ENCODE data around the gene OPA1. TPM values are rescaled to one million over a fixed set of nuclear protein-coding genes. Genes with fewer than 3 reads are reported as not detected.

Gene OPA1
- total and polyA plus RNA-seq, 4 donors, result 13.2 to 54.5 (median 33.4) TPM

GRCh38 chr3:193720169-193720568 is 127.2 kb downstream of the OPA1 start:
- Histone ChIP-seq H3K27me3 (ENCODE audit: control insufficient read depth in 4 of 4, insufficient read depth in 4 of 4, low read length in 3 of 4) (no peaks in the 10 kb centered on the region), H3K9ac (ENCODE audit: low read depth in 1 of 2, low read length in 2 of 2) (no peak overlapping the region), H3K4me3 (ENCODE audit: low read depth in 1 of 3, low read length in 3 of 3) (no peak overlapping the region), H3K36me3 (ENCODE audit: control insufficient read depth in 4 of 4, insufficient read depth in 3 of 4, low read depth in 1 of 4, low read length in 3 of 4) (no peaks in the 10 kb centered on the region), H3K4me1 (ENCODE audit: control insufficient read depth in 4 of 4, insufficient read depth in 4 of 4, low read length in 3 of 4) (no peaks in the 10 kb centered on the region), H3K27ac (ENCODE audit: low read depth in 1 of 2, low read length in 2 of 2) (no peak overlapping the region), H3K9me3 (ENCODE audit: control insufficient read depth in 4 of 4, low read length in 3 of 4) (no peaks in the 10 kb centered on the region)
- DNase-seq (ENCODE audit: low spot score), result no peak
- 95% methylated on average over 3 of the region's 3 CpGs for WGBS
- TF ChIP-seq REST (IDR thresholded peaks at IDR 0.05) (no peak), GABPA (IDR thresholded peaks at IDR 0.05 in 1 of 2, conservative IDR thresholded peaks at IDR 0.05 in 1 of 2) (no peak), TAF1 (conservative IDR thresholded peaks at IDR 0.05) (no peak), CTCF (IDR thresholded peaks at IDR 0.05; ENCODE audit: low read depth, low read length, missing input control) (no peak), RXRA (IDR thresholded peaks at IDR 0.05) (no peak)

GRCh38 chr3:193722566-193722965 is 129.6 kb downstream of the OPA1 start:
- 90% methylated on average over 3 of the region's 3 CpGs for WGBS

GRCh38 chr3:193727089-193727488 is 134.1 kb downstream of the OPA1 start:
- H3K27ac ChIP-seq (ENCODE audit: low read depth in 1 of 2, low read length in 2 of 2), result no peak overlapping the region
- TF ChIP-seq RXRA (IDR thresholded peaks at IDR 0.05), result no peak
- TF ChIP-seq REST (IDR thresholded peaks at IDR 0.05), result no peak
- no peak for TF ChIP-seq NR2F2 (IDR thresholded peaks at IDR 0.05)
- no peak for TF ChIP-seq CTCF (IDR thresholded peaks at IDR 0.05; ENCODE audit: low read depth, low read length, missing input control)
- TF ChIP-seq HNF4G (IDR thresholded peaks at IDR 0.05), result no peak
- H3K27me3 ChIP-seq (ENCODE audit: control insufficient read depth in 4 of 4, insufficient read depth in 4 of 4, low read length in 3 of 4), result no peaks in the 10 kb centered on the region
- 89% methylated on average over 6 of the region's 6 CpGs for WGBS
- no peak overlapping the region for H3K4me3 ChIP-seq (ENCODE audit: low read depth in 1 of 3, low read length in 3 of 3)
- H3K9me3 ChIP-seq (ENCODE audit: control insufficient read depth in 4 of 4, low read length in 3 of 4), result no peaks in the 10 kb centered on the region
- H3K9ac ChIP-seq (ENCODE audit: low read depth in 1 of 2, low read length in 2 of 2), result no peak overlapping the region
- H3K4me1 ChIP-seq (ENCODE audit: control insufficient read depth in 4 of 4, insufficient read depth in 4 of 4, low read length in 3 of 4), result no peaks in the 10 kb centered on the region
- DNase-seq (ENCODE audit: low spot score), result no peak
- H3K36me3 ChIP-seq (ENCODE audit: control insufficient read depth in 4 of 4, insufficient read depth in 3 of 4, low read depth in 1 of 4, low read length in 3 of 4), result no peaks in the 10 kb centered on the region

More at GRCh38 chr3:193722566-193722965, 129.6 kb downstream of the OPA1 start:
- TF ChIP-seq ZBTB33 (IDR thresholded peaks at IDR 0.05), result no peak
- Histone ChIP-seq H3K36me3 (ENCODE audit: control insufficient read depth in 4 of 4, insufficient read depth in 3 of 4, low read depth in 1 of 4, low read length in 3 of 4) (no peaks in the 10 kb centered on the region), H3K4me3 (ENCODE audit: low read depth in 1 of 3, low read length in 3 of 3) (no peak overlapping the region), H3K27ac (ENCODE audit: low read depth in 1 of 2, low read length in 2 of 2) (no peak overlapping the region), H3K27me3 (ENCODE audit: control insufficient read depth in 4 of 4, insufficient read depth in 4 of 4, low read length in 3 of 4) (no peaks in the 10 kb centered on the region), H3K4me1 (ENCODE audit: control insufficient read depth in 4 of 4, insufficient read depth in 4 of 4, low read length in 3 of 4) (no peaks in the 10 kb centered on the region), H3K9me3 (ENCODE audit: control insufficient read depth in 4 of 4, low read length in 3 of 4) (no peaks in the 10 kb centered on the region), H3K9ac (ENCODE audit: low read depth in 1 of 2, low read length in 2 of 2) (no peak overlapping the region)
- no peak for DNase-seq (ENCODE audit: low spot score)
